ENCODE data around the gene DTYMK. TPM values are rescaled to one million over a fixed set of nuclear protein-coding genes. Genes with fewer than 3 reads are reported as not detected.

The DTYMK gene
- total and polyA plus RNA-seq, 2 of the 8 experiments (the other 6 are each of a cell fraction or from before 2014, with no cell fraction given), result 58.3 to 69.9 TPM

DNA sequence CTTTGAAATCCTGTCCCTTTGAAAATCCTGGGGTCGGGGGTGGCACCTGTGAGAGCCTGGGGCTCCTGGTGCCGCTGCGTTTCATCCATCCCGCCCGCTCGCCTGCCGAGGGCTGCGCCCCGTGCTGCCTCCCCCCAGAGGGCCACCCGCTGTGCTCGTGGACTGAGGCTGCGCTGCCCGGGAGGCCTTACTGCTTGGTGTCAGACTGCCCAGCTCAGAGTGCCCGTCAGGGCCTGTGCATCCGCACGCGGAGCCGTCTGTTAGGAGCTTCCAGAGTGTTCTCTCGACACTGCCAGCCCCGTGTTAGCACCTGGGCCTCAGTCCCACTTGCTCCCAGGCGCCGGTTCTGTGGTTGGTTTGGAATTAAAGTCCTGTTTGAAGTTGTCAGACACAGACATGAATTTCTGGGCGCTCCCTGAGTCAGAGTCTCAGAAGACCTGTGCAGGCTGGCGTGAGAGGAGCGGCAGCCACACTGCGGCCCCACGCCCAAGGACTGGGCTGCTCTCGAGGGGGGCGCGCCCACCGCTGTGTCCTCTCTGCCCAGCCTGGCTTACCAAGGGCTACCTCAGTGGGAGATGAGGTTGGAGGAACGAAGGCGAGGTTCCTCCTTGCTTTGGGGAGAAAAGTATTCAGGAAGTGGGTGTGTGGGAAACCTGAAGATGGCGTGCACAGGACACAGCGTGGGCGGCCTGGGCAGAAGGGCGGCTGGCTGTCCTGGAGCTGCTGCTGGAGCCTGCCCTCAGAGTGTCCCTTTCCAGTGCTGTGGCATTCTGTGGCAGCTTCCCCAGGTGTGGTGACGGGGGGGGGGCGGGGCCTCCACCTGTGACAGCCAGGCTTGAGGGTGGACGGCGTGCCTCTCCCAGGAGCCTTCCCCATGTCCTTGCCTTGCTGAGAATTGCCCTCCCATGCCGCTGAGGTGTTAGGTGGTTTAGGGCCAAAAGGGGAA is 14.1 kb downstream of the DTYMK start:
- Histone ChIP-seq H3K4me3 (ENCODE audit: extremely low read depth in 1 of 4, insufficient read depth in 2 of 4, low read depth in 3 of 4, low read length in 4 of 4) (no peak overlapping the region), H3K4ac (replicated peaks; ENCODE audit: insufficient read length, low read depth, low read length) (no peak overlapping the region), H2BK20ac (ENCODE audit: low read length) (no peak overlapping the region), H3K79me1 (ENCODE audit: low read depth, low read length) (no peaks in the 10 kb centered on the region; the same call in 1 of the 2 replicates), H4K8ac (ENCODE audit: extremely low read depth, insufficient read depth, low read length) (peak overlapping the region; percentile 25; the same call in 1 of the 2 replicates), H2BK5ac (ENCODE audit: low read depth, low read length) (no peak overlapping the region), H2BK15ac (ENCODE audit: low read length) (no peak overlapping the region), H3K18ac (ENCODE audit: extremely low read depth, low read length) (no peak overlapping the region), H3K56ac (replicated peaks; ENCODE audit: insufficient read length, low read depth, low read length) (no peak overlapping the region), H2AK5ac (ENCODE audit: low read depth, low read length) (no peak overlapping the region), H3K4me2 (ENCODE audit: insufficient read depth in 1 of 2, low read depth in 2 of 2, low read length in 2 of 2) (no peak overlapping the region), H4K20me1 (replicated peaks in 1 of 2; ENCODE audit: control insufficient read depth in 1 of 2, insufficient read depth in 2 of 2, low read length in 2 of 2) (peaks cover 2 to 14% of the 10 kb centered on the region in 2 experiments), H3K23ac (ENCODE audit: insufficient read length) (no peak overlapping the region), H3K27ac (ENCODE audit: low read depth, low read length) (no peak overlapping the region), H3K27me3 (replicated peaks in 1 of 4; ENCODE audit: control insufficient read depth in 3 of 4, extremely low read depth in 1 of 4, insufficient read depth in 3 of 4, low read length in 3 of 4) (no peaks in the 10 kb centered on the region), H4K91ac (replicated peaks; ENCODE audit: insufficient read length, low read length) (no peak overlapping the region), H4K5ac (ENCODE audit: insufficient read length, low read depth, low read length) (no peak overlapping the region), H3K14ac (ENCODE audit: insufficient read length) (no peak overlapping the region), H2BK120ac (replicated peaks; ENCODE audit: low read depth, low read length) (no peak overlapping the region), H3K23me2 (ENCODE audit: low read depth, low read length) (no peaks in the 10 kb centered on the region), H3K79me2 (ENCODE audit: control insufficient read depth in 1 of 2, insufficient read depth in 2 of 2, low read length in 2 of 2) (no peaks in the 10 kb centered on the region), H3K4me1 (replicated peaks in 1 of 4; ENCODE audit: control insufficient read depth in 3 of 4, insufficient read depth in 4 of 4, low read length in 3 of 4) (no peaks in the 10 kb centered on the region), H3K9ac (replicated peaks in 1 of 4; ENCODE audit: extremely low read depth in 1 of 4, low read depth in 3 of 4, low read length in 3 of 4) (no peak overlapping the region), H3K9me3 (ENCODE audit: insufficient read depth in 2 of 2, low read depth in 1 of 2, low read length in 1 of 2) (no peaks in the 10 kb centered on the region), H3K36me3 (ENCODE audit: control insufficient read depth in 2 of 4, insufficient read depth in 4 of 4, low read length in 3 of 4) (peaks cover 9 to 41% (median 29%) of the 10 kb centered on the region in 4 experiments), H2BK12ac (ENCODE audit: low read depth, low read length) (no peak overlapping the region), H2AFZ (ENCODE audit: low read length) (no peak overlapping the region)
- CTCF ChIA-PET (ENCODE audit: partially characterized antibody), result interaction anchor here (0.6 to 2.4 kb wide), 4 partner anchors 11 to 31 kb away, joined by 3 to 5 read pairs (median 4); no protein-coding TSS in a partner anchor
- DNase-seq (ENCODE audit: low read depth in 1 of 2, low spot score in 2 of 2), result no peak
- no peak for FAIRE-seq
- 94% methylated on average over 41 of the region's 42 CpGs; no CpG with 5 or more reads in 1 of the 2 experiments for WGBS, 2 experiments (ENCODE audit: extremely low coverage in 1 of 2, insufficient coverage in 1 of 2, insufficient read length in 1 of 2, insufficient replicate concordance in 2 of 2, low coverage in 1 of 2, low lambda C conversion rate in 2 of 2, missing lambda C conversion rate in 1 of 2)
- POLR2A ChIA-PET (ENCODE audit: partially characterized antibody), result interaction anchor here (1.1 to 6.8 kb wide), 4 partner anchors 14 to 48 kb away, joined by 3 to 60 read pairs (median 8); partner anchors contain the start of gene DTYMK
- TF ChIP-seq SIRT6 (IDR thresholded peaks at IDR 0.05; ENCODE audit: low read length) (no peak), SUZ12 (IDR thresholded peaks at IDR 0.05; ENCODE audit: low read length) (no peak)
